Measurements from ENCODE around the gene TNC. TPM values are rescaled to one million over a fixed set of nuclear protein-coding genes. Genes with fewer than 3 reads are reported as not detected.

TNC gene
- total RNA-seq, 1 experiment from 2014 or later = 5.7 TPM

- Histone ChIP-seq H3K9me3 (ENCODE audit: control insufficient read depth, insufficient read depth, low read depth, low read length) (no peaks in the 10 kb centered on the region), H3K36me3 (ENCODE audit: control insufficient read depth, insufficient read depth, low read length) (no peaks in the 10 kb centered on the region), H3K4me1 (ENCODE audit: control insufficient read depth, insufficient read depth, low read length) (no peaks in the 10 kb centered on the region), H3K27me3 (ENCODE audit: control insufficient read depth, insufficient read depth, low read length) (no peaks in the 10 kb centered on the region), H3K27ac (ENCODE audit: low read length) (no peak overlapping the region), H3K4me3 (ENCODE audit: low read depth in 2 of 2, low read length in 2 of 2) (no peak overlapping the region)
- POLR2A ChIA-PET = no interaction called here
- TF ChIP-seq CTCF (IDR thresholded peaks at IDR 0.05) (no peak), TCF7L2 (IDR thresholded peaks at IDR 0.05; ENCODE audit: low read depth, low read length) (no peak), SIN3A (IDR thresholded peaks at IDR 0.05; ENCODE audit: borderline replicate concordance, insufficient read depth, low read depth, low read length) (no peak), REST (IDR thresholded peaks at IDR 0.05; ENCODE audit: insufficient read depth in 1 of 2, low read depth in 2 of 2, low read length in 1 of 2) (no peak), POLR2AphosphoS5 (IDR thresholded peaks at IDR 0.05; ENCODE audit: low read depth, low read length) (no peak)
- BruUV-seq (replicated peaks) = no TSS peak
- in situ Hi-C loops (cut with HindIII; ENCODE audit: low pct_unique_long_range_greater_than_20kb, low sequenced_read_pairs) = no loop called here
- ATAC-seq = no peak
- intact Hi-C loops (cut with micrococcal nuclease; ENCODE audit: unreplicated experiment) = no loop called here
- CTCF ChIA-PET = no interaction called here
- no peak for DNase-seq (ENCODE audit: low read depth, low spot score)
Observed at GRCh38 chr9:115099901-115100300, 18.1 kb downstream of the TNC start.

GRCh38 chr9:115098226-115098965, 19.6 kb downstream of the TNC start:
- no peaks in the 10 kb centered on the region for H3K36me3 ChIP-seq (ENCODE audit: control insufficient read depth, insufficient read depth, low read length)
- H3K27me3 ChIP-seq (ENCODE audit: control insufficient read depth, insufficient read depth, low read length) = no peaks in the 10 kb centered on the region
- DNase-seq (ENCODE audit: low read depth, low spot score) (no peak), ATAC-seq (no peak)
- ChIA-PET POLR2A (interaction anchor here (0.7 kb wide), 1 partner anchor 511 kb away, joined by 4 read pairs; the partner anchor contains the start of gene ATP6V1G1), CTCF (no interaction called here)
- TF ChIP-seq REST (IDR thresholded peaks at IDR 0.05; ENCODE audit: insufficient read depth in 1 of 2, low read depth in 2 of 2, low read length in 1 of 2) (no peak), SIN3A (IDR thresholded peaks at IDR 0.05; ENCODE audit: borderline replicate concordance, insufficient read depth, low read depth, low read length) (no peak), TCF7L2 (IDR thresholded peaks at IDR 0.05; ENCODE audit: low read depth, low read length) (no peak), CTCF (IDR thresholded peaks at IDR 0.05) (no peak), POLR2AphosphoS5 (IDR thresholded peaks at IDR 0.05; ENCODE audit: low read depth, low read length) (no peak)
- no peaks in the 10 kb centered on the region for H3K9me3 ChIP-seq (ENCODE audit: control insufficient read depth, insufficient read depth, low read depth, low read length)
- no TSS peak for BruUV-seq (replicated peaks)
- no peaks in the 10 kb centered on the region for H3K4me1 ChIP-seq (ENCODE audit: control insufficient read depth, insufficient read depth, low read length)
- H3K27ac ChIP-seq (ENCODE audit: low read length) = no peak overlapping the region
- H3K4me3 ChIP-seq (ENCODE audit: low read depth in 2 of 2, low read length in 2 of 2) = no peak overlapping the region
- in situ Hi-C loops (cut with HindIII; ENCODE audit: low pct_unique_long_range_greater_than_20kb, low sequenced_read_pairs) = no loop called here
- intact Hi-C loops (cut with micrococcal nuclease; ENCODE audit: unreplicated experiment) = no loop called here
